OCI-LY7 (cell line): ENCODE data around the gene EP400.

Experiments used
- EZH2phosphoT487 ChIP-seq: fragments of 200-600 bp; sonication (generic); IDR thresholded peaks from 2 replicates; pipeline ENCODE4 v1.6.1; 2018; ENCODE audit warnings: low read depth, borderline replicate concordance, mild to moderate bottlenecking, mixed run types, antibody characterized with exemption, low read length, moderate library complexity, mixed read lengths
- TF ChIP-seq, protein P1 (sequence below): fragments of 200-600 bp; sonication (generic); conservative IDR thresholded peaks from 2 replicates; pipeline ENCODE4 v1.5.1; 2014; ENCODE audit warnings: mild to moderate bottlenecking, antibody characterized with exemption, low read length, moderate library complexity, mixed read lengths

DNA sequence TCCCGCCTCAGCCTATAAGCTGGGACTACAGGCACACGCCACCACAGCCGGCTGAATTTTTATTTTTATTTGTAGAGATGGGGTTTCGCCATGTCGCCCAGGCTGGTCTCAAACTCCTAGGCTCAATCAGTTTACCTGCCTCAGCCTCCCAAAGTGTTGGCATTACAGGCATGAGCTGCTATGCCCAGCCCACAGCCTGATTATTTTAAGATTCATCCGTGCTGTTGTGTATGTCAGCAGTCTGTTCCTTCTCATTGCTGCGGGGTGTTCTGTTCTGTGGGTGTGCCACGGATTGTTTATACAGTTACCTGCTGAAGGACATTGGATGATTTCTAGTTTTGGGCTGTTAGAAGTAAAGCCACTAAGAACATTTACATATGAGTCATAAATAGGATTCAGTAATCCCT lies 9.6 kb upstream of the EP400 start:
- TF ChIP-seq, protein P1, sequence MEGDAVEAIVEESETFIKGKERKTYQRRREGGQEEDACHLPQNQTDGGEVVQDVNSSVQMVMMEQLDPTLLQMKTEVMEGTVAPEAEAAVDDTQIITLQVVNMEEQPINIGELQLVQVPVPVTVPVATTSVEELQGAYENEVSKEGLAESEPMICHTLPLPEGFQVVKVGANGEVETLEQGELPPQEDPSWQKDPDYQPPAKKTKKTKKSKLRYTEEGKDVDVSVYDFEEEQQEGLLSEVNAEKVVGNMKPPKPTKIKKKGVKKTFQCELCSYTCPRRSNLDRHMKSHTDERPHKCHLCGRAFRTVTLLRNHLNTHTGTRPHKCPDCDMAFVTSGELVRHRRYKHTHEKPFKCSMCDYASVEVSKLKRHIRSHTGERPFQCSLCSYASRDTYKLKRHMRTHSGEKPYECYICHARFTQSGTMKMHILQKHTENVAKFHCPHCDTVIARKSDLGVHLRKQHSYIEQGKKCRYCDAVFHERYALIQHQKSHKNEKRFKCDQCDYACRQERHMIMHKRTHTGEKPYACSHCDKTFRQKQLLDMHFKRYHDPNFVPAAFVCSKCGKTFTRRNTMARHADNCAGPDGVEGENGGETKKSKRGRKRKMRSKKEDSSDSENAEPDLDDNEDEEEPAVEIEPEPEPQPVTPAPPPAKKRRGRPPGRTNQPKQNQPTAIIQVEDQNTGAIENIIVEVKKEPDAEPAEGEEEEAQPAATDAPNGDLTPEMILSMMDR = no peak
- no peak for TF ChIP-seq EZH2phosphoT487
